AG09309 (cell line): Measurements from ENCODE around the gene MAML2.

Experiments
- DNase-seq: peaks from one replicate; pipeline ENCODE4 v3.0.0-alpha.2; 2010; ENCODE audit warnings: low read depth
- H3K4me3 ChIP-seq: 2 replicates; pipeline ENCODE4 v1.5.1; 2011; ENCODE audit warnings: mild to moderate bottlenecking, low read depth, low read length, moderate library complexity; ENCODE audit not compliant: control insufficient read depth
- TF ChIP-seq, protein P1 (sequence below): IDR thresholded peaks from 2 replicates; pipeline ENCODE4 v1.5.1; 2011; ENCODE audit warnings: mild to moderate bottlenecking, low read depth, low read length, inconsistent platforms; ENCODE audit not compliant: insufficient read depth, control insufficient read depth; ENCODE audit errors: missing control alignments

Gene MAML2

DNA sequence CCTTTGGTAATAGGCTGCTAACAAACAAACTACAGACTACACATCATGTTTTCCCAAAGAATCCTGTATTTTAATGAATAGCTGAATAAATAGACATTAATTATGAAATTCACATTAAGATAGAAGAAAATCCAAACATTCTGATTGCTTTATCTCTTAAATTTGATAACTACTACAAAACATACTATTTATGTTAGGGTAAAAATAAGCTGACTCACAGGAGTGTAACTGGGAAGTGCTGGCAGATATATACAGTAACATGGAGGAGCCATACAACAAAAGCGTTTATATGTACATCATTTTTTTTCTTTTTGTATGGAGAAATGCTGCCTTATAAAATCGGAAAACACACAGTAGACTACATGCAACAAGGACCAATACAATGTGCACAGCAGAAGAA is 366.4 kb downstream of the MAML2 start:
- H3K4me3 ChIP-seq = no peak overlapping the region
- no peak for DNase-seq
- TF ChIP-seq, protein P1, sequence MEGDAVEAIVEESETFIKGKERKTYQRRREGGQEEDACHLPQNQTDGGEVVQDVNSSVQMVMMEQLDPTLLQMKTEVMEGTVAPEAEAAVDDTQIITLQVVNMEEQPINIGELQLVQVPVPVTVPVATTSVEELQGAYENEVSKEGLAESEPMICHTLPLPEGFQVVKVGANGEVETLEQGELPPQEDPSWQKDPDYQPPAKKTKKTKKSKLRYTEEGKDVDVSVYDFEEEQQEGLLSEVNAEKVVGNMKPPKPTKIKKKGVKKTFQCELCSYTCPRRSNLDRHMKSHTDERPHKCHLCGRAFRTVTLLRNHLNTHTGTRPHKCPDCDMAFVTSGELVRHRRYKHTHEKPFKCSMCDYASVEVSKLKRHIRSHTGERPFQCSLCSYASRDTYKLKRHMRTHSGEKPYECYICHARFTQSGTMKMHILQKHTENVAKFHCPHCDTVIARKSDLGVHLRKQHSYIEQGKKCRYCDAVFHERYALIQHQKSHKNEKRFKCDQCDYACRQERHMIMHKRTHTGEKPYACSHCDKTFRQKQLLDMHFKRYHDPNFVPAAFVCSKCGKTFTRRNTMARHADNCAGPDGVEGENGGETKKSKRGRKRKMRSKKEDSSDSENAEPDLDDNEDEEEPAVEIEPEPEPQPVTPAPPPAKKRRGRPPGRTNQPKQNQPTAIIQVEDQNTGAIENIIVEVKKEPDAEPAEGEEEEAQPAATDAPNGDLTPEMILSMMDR = no peak

DNA sequence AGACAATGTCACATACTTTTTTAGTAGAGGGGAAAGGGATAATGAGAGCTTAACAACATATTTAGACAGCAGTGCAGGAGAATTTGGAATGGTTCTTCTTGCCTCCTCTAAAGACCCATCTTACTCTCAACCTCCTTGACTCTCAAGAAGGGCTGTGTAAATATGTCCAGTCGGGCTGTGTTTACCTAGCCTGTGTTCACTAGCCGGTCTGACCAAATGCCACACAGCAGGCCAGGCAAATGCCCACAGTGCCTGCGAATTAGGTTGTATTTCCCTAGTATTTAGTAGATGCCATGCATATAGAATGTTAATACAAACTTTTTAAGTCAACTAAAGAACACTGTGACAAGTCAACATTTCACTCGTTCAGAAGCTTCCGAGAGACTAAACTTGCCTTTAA is 367.7 kb downstream of the MAML2 start:
- no peak overlapping the region for H3K4me3 ChIP-seq
- TF ChIP-seq, protein P1 = no peak
- DNase-seq = no peak

DNA sequence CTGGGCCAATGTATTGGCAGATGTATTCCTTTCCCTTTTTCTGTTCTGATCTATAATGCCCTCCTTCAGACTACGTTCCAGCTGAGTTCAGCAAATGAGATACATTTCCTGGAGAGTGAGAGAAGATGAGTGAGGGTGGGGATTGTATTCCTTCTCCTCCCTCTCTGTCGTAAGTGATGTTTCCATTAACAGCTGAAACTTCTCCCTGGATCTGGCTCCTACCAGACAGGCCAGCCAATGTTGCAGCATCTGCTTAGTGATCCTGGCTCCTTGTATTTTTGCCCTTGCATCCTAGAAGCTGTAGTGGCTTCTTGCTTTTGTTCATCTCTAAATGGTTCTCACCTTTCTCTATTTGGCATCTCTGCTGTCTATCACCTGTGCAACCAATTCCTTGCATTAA is 370.9 kb downstream of the MAML2 start:
- TF ChIP-seq, protein P1 = no peak
- no peak overlapping the region for H3K4me3 ChIP-seq
- no peak for DNase-seq

DNA sequence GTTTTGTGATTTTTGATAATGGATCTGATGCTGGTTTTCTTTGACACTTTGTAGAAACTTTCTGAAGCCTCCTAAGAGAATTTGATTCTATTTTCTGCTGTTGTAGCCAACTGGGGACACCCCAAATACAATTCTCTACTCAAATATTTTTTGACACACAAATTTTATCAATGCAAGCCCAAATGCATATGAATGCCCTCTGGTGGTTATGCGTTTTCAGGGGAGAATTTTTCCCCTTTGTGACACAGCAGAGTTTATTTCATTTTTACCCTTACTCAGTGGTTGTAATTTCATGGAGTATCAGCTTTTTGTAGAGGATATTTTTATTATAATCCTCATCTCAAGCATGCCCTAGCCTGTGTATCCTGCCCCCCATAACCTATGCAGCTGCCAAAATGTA is 374.4 kb downstream of the MAML2 start:
- no peak overlapping the region for H3K4me3 ChIP-seq
- no peak for DNase-seq
- TF ChIP-seq, protein P1 = peak; percentile 47

DNA sequence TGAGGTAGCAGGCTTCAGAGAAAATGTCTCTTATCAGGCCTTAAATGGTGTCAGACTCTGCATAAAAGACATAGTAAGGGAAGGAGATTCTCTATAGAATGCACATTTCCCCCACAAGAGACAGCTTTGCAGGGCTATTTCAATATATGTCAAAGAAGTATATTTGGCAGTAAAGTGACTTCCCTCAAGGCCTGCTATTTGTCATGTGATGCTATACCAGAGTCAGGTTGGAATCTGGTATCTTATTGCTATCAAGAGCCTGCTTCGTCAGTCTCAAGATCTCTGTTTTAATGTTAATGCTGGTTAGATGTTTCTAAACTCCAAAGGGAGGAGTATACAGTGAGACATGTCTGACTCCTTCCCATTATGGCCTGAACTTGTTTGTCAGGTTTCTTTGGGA is 378.7 kb downstream of the MAML2 start:
- TF ChIP-seq, protein P1 = no peak
- no peak for DNase-seq
- no peak overlapping the region for H3K4me3 ChIP-seq

DNA sequence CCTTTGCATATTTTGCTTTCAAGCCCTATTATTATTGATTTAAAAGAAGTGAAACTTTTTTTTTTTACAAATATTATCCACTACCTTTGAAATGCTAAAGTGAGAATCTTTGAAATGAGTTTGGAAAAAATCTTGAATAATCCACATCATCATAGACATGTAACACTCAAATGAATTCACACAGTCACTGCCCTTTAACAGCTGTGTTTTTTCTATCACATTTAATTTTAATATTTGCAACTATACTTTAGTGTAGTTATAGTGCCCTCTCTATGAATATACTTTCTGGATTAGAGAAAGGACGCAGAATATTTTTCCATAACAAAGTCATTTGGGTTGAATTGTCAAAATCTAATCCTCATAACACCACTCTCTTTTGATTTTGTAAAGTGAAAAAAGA is 381.2 kb downstream of the MAML2 start:
- DNase-seq = no peak
- no peak overlapping the region for H3K4me3 ChIP-seq
- TF ChIP-seq, protein P1 = no peak

DNA sequence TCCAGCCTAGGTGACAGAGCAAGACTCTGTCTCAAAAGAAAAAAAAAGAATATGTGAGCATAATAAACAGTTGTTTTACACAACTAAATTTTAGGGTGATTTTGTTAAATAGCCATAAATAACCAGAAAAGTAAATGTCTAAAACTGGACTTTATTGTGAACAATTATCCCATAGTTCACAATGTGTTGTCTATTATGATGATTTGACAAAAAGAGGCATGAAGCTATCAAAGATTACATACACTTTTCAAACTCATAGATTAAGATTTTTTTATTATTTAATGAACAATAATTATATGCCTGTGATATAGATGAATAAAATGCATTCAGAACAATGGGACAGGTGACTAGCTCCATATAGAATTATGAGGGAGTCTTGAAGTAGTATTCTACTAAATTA is 392.1 kb downstream of the MAML2 start:
- DNase-seq = no peak
- H3K4me3 ChIP-seq = no peak overlapping the region
- TF ChIP-seq, protein P1 = no peak
